GM19238 (cell line): ENCODE results near the gene PDHB.

Experiments
- DNase-seq: peaks from one replicate; pipeline ENCODE4 v3.0.0; 2011; ENCODE audit warnings: low spot score; ENCODE audit not compliant: insufficient read length

Gene PDHB

GRCh38 chr3:58404396-58404795 lies 29.2 kb downstream of the PDHB start:
- DNase-seq: no peak

DNA sequence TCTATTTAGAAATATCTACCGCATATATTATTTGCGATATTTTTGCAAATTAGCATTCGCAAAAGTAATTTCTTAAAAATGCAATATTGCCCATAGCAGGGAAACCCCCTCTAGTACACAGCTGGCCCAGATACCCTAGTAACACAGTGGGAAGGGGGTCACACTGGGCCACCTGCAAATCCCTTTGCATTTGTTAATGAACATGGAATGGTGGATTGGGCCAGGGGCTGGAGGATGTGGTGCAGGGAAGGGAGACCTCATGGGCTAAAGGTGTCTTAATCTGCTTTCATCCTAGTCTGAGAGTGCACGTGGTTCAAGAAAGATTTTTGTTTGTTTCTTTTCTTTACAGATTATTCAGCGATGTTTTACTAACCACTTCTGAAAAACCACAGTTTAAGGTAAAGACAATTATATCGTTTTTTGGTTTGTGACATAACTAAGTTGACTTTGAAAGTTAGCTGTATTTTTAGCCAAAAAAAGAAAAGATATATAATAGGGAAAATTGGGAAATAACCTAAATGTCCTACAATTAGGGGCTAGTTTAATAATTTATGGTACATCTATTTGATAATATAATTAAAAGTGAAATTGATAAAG lies 30.0 kb downstream of the PDHB start:
- no peak for DNase-seq

DNA sequence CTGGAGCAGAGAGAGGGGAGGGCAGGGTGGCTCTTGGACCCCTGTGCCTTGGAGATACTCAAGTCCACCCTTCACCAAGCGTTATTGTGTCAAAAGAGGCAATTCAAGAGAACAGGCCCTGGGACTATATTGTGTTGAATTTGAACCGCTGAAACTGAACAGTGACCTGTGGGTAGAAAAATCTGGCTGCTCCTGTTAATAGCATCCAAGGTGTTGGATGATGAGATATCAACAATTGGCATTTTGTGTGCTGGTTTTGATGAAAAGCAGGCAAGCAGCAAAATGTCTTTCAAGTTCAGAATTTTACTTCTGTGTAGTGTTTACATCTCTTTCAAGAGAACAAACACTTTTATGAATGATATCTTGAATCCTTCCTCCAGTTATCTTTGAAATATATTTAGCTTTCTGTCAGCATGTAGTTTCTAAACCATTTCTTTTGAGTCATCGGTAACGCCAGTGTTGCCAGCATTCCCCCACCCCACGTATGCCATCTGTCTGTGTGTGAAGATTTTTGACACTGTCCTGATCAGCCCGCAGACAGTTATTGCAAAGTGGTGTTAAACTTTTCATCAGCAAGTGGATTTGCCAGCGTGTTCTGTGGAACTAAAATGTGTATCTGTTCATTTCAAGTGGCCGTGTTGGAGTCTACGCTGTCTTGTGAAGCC lies 34.8 kb downstream of the PDHB start:
- no peak for DNase-seq

GRCh38 chr3:58394339-58394738 lies 39.3 kb downstream of the PDHB start:
- no peak for DNase-seq

DNA sequence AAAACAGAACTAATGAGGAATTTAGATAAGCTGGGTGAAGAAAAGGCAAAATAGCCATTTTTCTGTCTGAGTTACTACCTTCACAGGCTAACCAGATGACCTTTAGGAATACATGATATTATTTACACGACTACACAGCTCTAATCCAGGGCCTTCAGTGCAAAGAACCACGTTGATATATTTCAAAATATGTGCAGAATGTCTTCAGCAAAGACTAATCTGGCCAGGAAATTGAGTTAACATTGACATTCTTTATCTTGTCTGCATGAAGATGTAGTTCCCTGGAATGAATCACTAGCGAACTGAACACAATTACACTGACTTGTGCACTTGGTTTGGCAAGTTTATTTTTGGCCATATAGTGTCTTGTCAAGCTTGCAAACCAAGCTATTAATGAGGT lies 41.5 kb downstream of the PDHB start:
- no peak for DNase-seq

- DNase-seq: no peak
Observed at GRCh38 chr3:58391156-58391865, 42.3 kb downstream of the PDHB start.

DNA sequence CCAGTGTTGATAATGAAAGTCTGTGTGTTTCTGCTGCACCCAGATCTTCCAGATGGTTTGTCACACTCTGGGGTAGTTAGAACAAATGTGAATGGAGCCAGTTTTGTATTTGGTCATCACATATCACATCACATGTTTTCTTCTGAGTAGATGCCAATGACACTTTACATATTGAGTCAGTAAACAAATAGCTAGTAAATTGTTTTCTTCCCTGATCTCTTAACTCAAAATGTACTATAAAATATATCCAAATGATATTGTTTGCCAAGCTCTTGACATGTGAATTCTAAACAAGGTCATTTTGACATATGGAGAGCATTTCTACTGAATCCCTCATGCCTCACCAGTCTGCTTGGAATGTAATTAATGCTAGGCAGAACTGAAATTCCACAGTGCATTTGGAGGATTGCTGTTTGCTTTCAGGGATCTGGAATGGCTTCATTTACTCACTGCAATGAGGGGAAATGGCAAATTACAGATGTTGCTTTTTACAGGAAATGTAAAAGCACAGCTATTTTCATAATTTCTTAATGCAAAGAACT lies 45.0 kb downstream of the PDHB start:
- no peak for DNase-seq

- DNase-seq: no peak
Observed at GRCh38 chr3:58387650-58388546, 45.7 kb downstream of the PDHB start.

DNA sequence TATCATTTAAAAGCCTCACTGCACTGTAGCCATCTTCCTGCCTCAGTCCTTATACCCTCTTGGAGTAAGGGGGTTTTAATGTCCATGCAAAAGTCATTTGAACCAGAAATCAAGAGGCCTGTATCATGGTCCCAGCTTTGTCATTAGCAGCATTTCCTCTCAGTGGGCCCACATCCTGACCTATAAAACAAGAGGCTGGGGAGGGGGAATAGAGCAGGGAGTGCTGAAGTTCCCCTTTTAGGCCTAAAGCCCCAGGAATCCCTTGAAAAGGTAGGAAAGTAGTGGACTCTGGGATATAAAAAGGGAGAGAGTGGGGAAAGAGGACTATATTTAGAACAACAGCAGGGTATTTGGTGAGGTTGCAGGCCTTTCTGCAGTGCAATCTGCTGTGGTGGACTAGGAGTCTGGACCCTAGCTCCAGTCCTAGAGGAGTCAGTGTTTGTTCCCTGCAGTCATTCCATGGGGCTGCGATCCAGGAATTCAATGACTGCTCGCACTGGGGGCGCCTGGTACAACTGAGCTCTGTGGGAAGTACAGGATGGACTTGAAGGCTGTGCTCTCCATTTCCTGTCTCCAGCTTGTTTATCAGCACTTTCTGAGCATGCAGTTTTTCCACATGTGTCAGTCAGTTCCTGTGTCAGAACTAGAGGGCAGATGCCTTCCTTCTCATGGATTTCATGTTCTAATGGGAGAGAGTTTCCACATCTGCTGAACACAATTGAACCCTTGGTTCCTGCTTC lies 46.8 kb downstream of the PDHB start:
- DNase-seq: no peak

GRCh38 chr3:58384381-58385090 lies 49.1 kb downstream of the PDHB start:
- DNase-seq: no peak

DNA sequence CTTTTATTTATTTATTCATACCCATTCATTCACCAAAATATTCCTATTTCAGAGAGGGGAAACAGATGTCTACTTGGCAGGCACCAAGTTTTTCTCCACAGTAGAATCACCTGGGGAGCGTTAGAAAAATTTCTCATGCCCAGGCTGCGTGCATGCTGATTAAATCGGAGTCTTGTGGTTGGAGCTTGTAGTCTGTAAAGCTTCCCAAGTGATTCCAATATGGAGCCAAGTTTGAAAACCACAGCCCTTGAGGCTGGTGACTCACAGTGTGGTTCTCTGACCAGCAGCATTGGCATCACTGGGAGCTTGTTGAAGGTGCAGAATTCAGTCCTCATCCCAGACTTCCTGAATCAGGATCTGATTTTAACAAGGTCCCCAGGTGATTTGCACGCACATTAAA lies 49.7 kb downstream of the PDHB start:
- no peak for DNase-seq

DNA sequence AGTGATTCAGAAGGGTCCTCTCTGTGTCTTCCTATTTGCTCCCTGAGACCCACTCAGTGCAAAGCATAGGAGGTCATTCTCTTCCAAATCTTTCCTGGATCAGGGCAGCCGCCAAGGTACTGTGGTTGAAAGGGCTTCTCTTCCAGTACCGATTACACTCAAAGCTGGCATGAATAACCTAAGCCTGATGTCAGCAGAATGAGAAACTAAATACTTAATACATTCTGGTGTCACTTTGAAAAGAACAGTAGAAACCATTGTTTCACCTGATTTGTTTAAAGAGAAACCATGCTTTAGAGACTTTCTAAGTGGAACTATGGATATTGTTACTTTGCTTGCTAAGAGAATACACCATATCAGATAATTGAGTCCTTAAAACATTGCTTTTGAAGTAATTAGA lies 50.2 kb downstream of the PDHB start:
- DNase-seq: no peak

DNA sequence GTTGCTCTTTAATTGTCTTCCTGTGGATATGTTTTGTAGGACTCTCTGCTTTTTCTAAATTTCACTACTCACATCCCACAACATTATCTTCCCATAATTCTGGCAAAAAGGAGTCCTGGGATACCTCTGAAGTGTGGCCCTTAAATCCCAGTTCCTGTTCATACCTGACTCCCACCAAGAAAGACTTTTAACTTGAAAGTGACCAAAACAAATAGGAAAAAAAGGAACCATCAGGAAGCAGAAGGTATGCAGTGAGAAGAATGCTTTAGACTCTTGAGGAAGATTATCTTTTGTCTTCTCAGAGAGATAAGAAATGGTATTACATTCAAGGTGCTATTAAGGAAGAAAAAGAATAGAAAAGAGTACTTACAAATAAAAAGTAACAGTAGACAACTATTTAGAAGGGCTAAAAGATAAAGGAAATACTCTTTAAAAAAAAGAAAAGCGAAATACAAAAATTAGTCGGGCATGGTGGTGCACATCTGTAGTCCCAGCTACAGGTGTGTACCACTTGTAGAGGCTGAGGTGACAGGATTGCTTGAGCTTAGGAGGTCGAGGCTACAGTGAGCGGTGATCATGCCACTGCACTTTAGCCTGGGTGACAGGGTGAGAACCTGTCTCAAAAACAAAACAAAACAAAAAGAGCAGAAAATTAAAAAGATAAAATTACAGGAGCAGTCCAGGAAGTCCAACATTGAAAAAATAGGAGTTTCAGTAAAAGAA lies 54.1 kb downstream of the PDHB start:
- DNase-seq: no peak

DNA sequence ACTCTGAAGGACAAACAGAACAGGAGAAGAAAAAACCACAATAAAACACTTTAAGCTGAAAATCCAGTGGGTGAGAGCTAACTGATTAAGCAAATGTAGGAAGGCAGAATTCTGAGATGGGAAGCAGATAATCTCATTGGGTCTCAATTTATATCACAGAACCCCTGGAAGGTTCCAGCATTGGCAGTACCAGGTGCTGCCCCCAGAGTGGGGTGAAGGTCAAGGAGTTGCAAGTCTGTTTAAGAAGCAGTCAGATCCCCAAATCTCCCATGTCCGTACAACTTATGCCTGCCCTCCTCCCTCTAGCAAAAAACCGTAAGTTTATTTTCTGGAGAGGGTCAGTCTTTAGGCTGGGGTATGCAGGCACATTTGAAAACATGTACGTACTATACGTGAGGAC lies 55.9 kb downstream of the PDHB start:
- DNase-seq: no peak
